ENCODE data around the gene TMEM151B. TPM values are rescaled to one million over a fixed set of nuclear protein-coding genes. Genes with fewer than 3 reads are reported as not detected.

Gene TMEM151B
- total and polyA plus RNA-seq, 2 experiments from 2014 or later = 0.30 TPM

- no peak overlapping the region for H3K27ac ChIP-seq
- no peaks in the 10 kb centered on the region for H3K9me2 ChIP-seq (replicated peaks; ENCODE audit: insufficient read depth)
- no peak for DNase-seq (ENCODE audit: low spot score)
- H2AFZ ChIP-seq = no peak overlapping the region
- H4K20me1 ChIP-seq (ENCODE audit: insufficient read depth, poor library complexity, severe bottlenecking) = no peaks in the 10 kb centered on the region
- H3K27me3 ChIP-seq = peaks cover 61% of the 10 kb centered on the region
- H3K79me2 ChIP-seq = no peaks in the 10 kb centered on the region
- no peak overlapping the region for H3K4me2 ChIP-seq
- no peaks in the 10 kb centered on the region for H3K36me3 ChIP-seq (replicated peaks; ENCODE audit: insufficient read depth, low read depth)
- H3K9me3 ChIP-seq (ENCODE audit: low read depth) = no peaks in the 10 kb centered on the region
- H3K4me1 ChIP-seq (ENCODE audit: insufficient read depth) = no peaks in the 10 kb centered on the region
- WGBS (ENCODE audit: low lambda C conversion rate, missing lambda C conversion rate) = 51% methylated on average over 2 of the region's 2 CpGs
- TF ChIP-seq EZH2 (IDR thresholded peaks at IDR 0.05; ENCODE audit: borderline replicate concordance) (no peak), EZH2phosphoT487 (IDR thresholded peaks at IDR 0.05; ENCODE audit: low read depth, severe bottlenecking, unreplicated experiment) (no peak), CTCF (IDR thresholded peaks at IDR 0.05; ENCODE audit: poor library complexity) (no peak)
- H3K4me3 ChIP-seq = no peak overlapping the region
These were observed 13.9 kb downstream of the TMEM151B start for GRCh38 chr6:44284121-44284520.

GRCh38 chr6:44284867-44285266 lies 14.6 kb downstream of the TMEM151B start:
- Histone ChIP-seq H3K36me3 (replicated peaks; ENCODE audit: insufficient read depth, low read depth) (no peaks in the 10 kb centered on the region), H3K4me3 (no peak overlapping the region), H3K4me2 (no peak overlapping the region), H3K4me1 (ENCODE audit: insufficient read depth) (no peaks in the 10 kb centered on the region), H3K9me2 (replicated peaks; ENCODE audit: insufficient read depth) (no peaks in the 10 kb centered on the region), H3K9me3 (ENCODE audit: low read depth) (no peaks in the 10 kb centered on the region), H3K27ac (no peak overlapping the region), H2AFZ (no peak overlapping the region), H3K27me3 (peaks cover 67% of the 10 kb centered on the region), H3K79me2 (no peaks in the 10 kb centered on the region), H4K20me1 (ENCODE audit: insufficient read depth, poor library complexity, severe bottlenecking) (no peaks in the 10 kb centered on the region)
- DNase-seq (ENCODE audit: low spot score) = no peak
- WGBS (ENCODE audit: low lambda C conversion rate, missing lambda C conversion rate) = 63% methylated on average over 4 of the region's 4 CpGs
- TF ChIP-seq CTCF (IDR thresholded peaks at IDR 0.05; ENCODE audit: poor library complexity) (no peak), EZH2 (IDR thresholded peaks at IDR 0.05; ENCODE audit: borderline replicate concordance) (no peak), EZH2phosphoT487 (IDR thresholded peaks at IDR 0.05; ENCODE audit: low read depth, severe bottlenecking, unreplicated experiment) (no peak)

- Histone ChIP-seq H3K27me3 (peaks cover 70% of the 10 kb centered on the region), H3K27ac (no peak overlapping the region), H3K4me2 (no peak overlapping the region), H3K9me3 (ENCODE audit: low read depth) (no peaks in the 10 kb centered on the region), H4K20me1 (ENCODE audit: insufficient read depth, poor library complexity, severe bottlenecking) (no peaks in the 10 kb centered on the region), H2AFZ (no peak overlapping the region), H3K79me2 (no peaks in the 10 kb centered on the region), H3K4me1 (ENCODE audit: insufficient read depth) (no peaks in the 10 kb centered on the region), H3K36me3 (replicated peaks; ENCODE audit: insufficient read depth, low read depth) (no peaks in the 10 kb centered on the region), H3K9me2 (replicated peaks; ENCODE audit: insufficient read depth) (no peaks in the 10 kb centered on the region), H3K4me3 (no peak overlapping the region)
- 84% methylated on average over 24 of the region's 25 CpGs for WGBS (ENCODE audit: low lambda C conversion rate, missing lambda C conversion rate)
- TF ChIP-seq EZH2 (IDR thresholded peaks at IDR 0.05; ENCODE audit: borderline replicate concordance) (no peak), CTCF (IDR thresholded peaks at IDR 0.05; ENCODE audit: poor library complexity) (no peak), EZH2phosphoT487 (IDR thresholded peaks at IDR 0.05; ENCODE audit: low read depth, severe bottlenecking, unreplicated experiment) (no peak)
- no peak for DNase-seq (ENCODE audit: low spot score)
These were observed 15.5 kb downstream of the TMEM151B start for GRCh38 chr6:44285552-44286284.
